H9 (cell line): ENCODE measurements around the gene PCDHB7. TPM values are rescaled to one million over a fixed set of nuclear protein-coding genes. Genes with fewer than 3 reads are reported as not detected.
"Not testable (repeated sequence)": the region's sequence is repeated elsewhere in the genome, so short reads cannot be mapped to it uniquely, and the experiment has no call there.

Experiments used
- DNase-seq: peaks from one replicate; pipeline ENCODE4 v3.0.0-alpha.2; 2017
- H2AFZ ChIP-seq: one replicate; pipeline ENCODE4 v1.6.1; 2013; ENCODE audit warnings: mild to moderate bottlenecking, low read length, control low read depth, moderate library complexity
- H2AK5ac ChIP-seq: 2 replicates; pipeline ENCODE4 v1.6.1; 2013; ENCODE audit warnings: low read length, control low read depth, mixed read lengths; ENCODE audit not compliant: insufficient read length
- H2BK120ac ChIP-seq: one replicate; pipeline ENCODE4 v1.6.1; 2013; ENCODE audit warnings: low read depth, mild to moderate bottlenecking, low read length, control low read depth, inconsistent platforms; ENCODE audit not compliant: poor library complexity, severe bottlenecking
- H2BK12ac ChIP-seq: 2 replicates; pipeline ENCODE4 v1.6.1; 2013; ENCODE audit warnings: low read length, control low read depth, mixed read lengths, low read depth; ENCODE audit not compliant: insufficient read length
- H2BK15ac ChIP-seq: 2 replicates; pipeline ENCODE4 v1.6.1; 2013; ENCODE audit warnings: low read depth, low read length, control low read depth
- H2BK20ac ChIP-seq: one replicate; pipeline ENCODE4 v1.6.1; 2013; ENCODE audit warnings: low read depth, mild to moderate bottlenecking, low read length, control low read depth, inconsistent platforms; ENCODE audit not compliant: poor library complexity, severe bottlenecking
- H2BK5ac ChIP-seq: 2 replicates; pipeline ENCODE4 v1.6.1; 2013; ENCODE audit warnings: low read length, control low read depth, mixed read lengths; ENCODE audit not compliant: insufficient read length
- H3K14ac ChIP-seq: 2 replicates; pipeline ENCODE4 v1.6.1; 2013; ENCODE audit warnings: low read length, control low read depth; ENCODE audit not compliant: insufficient read depth
- H3K18ac ChIP-seq: 2 replicates; pipeline ENCODE4 v1.6.1; 2013; ENCODE audit warnings: low read depth, mild to moderate bottlenecking, mixed read lengths, low read length, control low read depth; ENCODE audit not compliant: insufficient read length
- H3K23ac ChIP-seq: 2 replicates; pipeline ENCODE4 v1.6.1; 2013; ENCODE audit warnings: low read length, control low read depth, mixed read lengths, low read depth; ENCODE audit not compliant: insufficient read length
- H3K23me2 ChIP-seq: 2 replicates; pipeline ENCODE4 v1.6.1; 2013; ENCODE audit warnings: low read depth, mild to moderate bottlenecking, mixed read lengths, low read length, control low read depth; ENCODE audit not compliant: insufficient read length, poor library complexity, severe bottlenecking
- H3K27ac ChIP-seq: 2 replicates; pipeline ENCODE4 v1.5.1; 2013; ENCODE audit warnings: low read length, control low read depth, mixed read lengths, low read depth; ENCODE audit not compliant: insufficient read length
- H3K27me3 ChIP-seq: 2 replicates; pipeline ENCODE4 v1.6.1; 2013; ENCODE audit warnings: low read length, control low read depth, inconsistent platforms; ENCODE audit not compliant: insufficient read depth
- H3K4ac ChIP-seq: 2 replicates; pipeline ENCODE4 v1.6.1; 2013; ENCODE audit warnings: low read depth, mild to moderate bottlenecking, control low read depth, inconsistent platforms, low read length, moderate library complexity
- H3K4me1 ChIP-seq: 2 replicates; pipeline ENCODE4 v1.6.1; 2013; ENCODE audit warnings: low read length, control low read depth, inconsistent platforms; ENCODE audit not compliant: insufficient read depth
- H3K4me2 ChIP-seq: 2 replicates; pipeline ENCODE4 v1.6.1; 2013; ENCODE audit warnings: low read length, control low read depth, mixed read lengths; ENCODE audit not compliant: insufficient read length, insufficient read depth
- H3K56ac ChIP-seq: 2 replicates; pipeline ENCODE4 v1.6.1; 2013; ENCODE audit warnings: low read depth, mild to moderate bottlenecking, mixed read lengths, low read length, control low read depth; ENCODE audit not compliant: insufficient read length
- H3K79me1 ChIP-seq: 2 replicates; pipeline ENCODE4 v1.6.1; 2013; ENCODE audit warnings: low read depth, mild to moderate bottlenecking, moderate library complexity, low read length, control low read depth, inconsistent platforms; ENCODE audit not compliant: insufficient read depth, poor library complexity, severe bottlenecking
- H3K79me2 ChIP-seq: 2 replicates; pipeline ENCODE4 v1.6.1; 2013; ENCODE audit warnings: low read length, control low read depth, inconsistent platforms; ENCODE audit not compliant: insufficient read depth
- H3K9ac ChIP-seq: 2 replicates; pipeline ENCODE4 v1.6.1; 2013; ENCODE audit warnings: low read length, control low read depth, mixed read lengths; ENCODE audit not compliant: insufficient read length; ENCODE audit errors: extremely low read depth
- H3K9me3 ChIP-seq: one replicate; pipeline ENCODE4 v1.6.1; 2013; ENCODE audit warnings: low read depth, low read length, inconsistent platforms; ENCODE audit not compliant: control insufficient read depth
- H3T11ph ChIP-seq: one replicate; pipeline ENCODE4 v1.6.1; 2013; ENCODE audit warnings: mild to moderate bottlenecking, low read length, control low read depth, inconsistent platforms
- H4K20me1 ChIP-seq: one replicate; pipeline ENCODE4 v1.6.1; 2013; ENCODE audit not compliant: control insufficient read depth, insufficient read length, insufficient read depth
- H4K5ac ChIP-seq: 2 replicates; pipeline ENCODE4 v1.6.1; 2013; ENCODE audit warnings: low read depth, mild to moderate bottlenecking, mixed read lengths, low read length, control low read depth; ENCODE audit not compliant: insufficient read length
- H4K8ac ChIP-seq: replicated peaks from 2 replicates; pipeline ENCODE4 v1.6.1; 2013; ENCODE audit warnings: low read length, control low read depth, mixed read lengths, low read depth; ENCODE audit not compliant: insufficient read length
- H4K91ac ChIP-seq: 2 replicates; pipeline ENCODE4 v1.6.1; 2013; ENCODE audit warnings: low read depth, mild to moderate bottlenecking, moderate library complexity, mixed read lengths, low read length, control low read depth; ENCODE audit not compliant: insufficient read length
- H3K27ac Mint-ChIP-seq, 3 experiments: 2 replicates in 2 of 3; 3 replicates in 1 of 3; pipeline ENCODE4 v1.8.0; 2020 to 2021; ENCODE audit warnings: mixed read lengths in 3 of 3, mild to moderate bottlenecking in 1 of 3, moderate library complexity in 1 of 3
- H3K27me3 Mint-ChIP-seq: 2 replicates; pipeline ENCODE4 v1.8.0; 2021; ENCODE audit warnings: low read depth, mild to moderate bottlenecking, moderate library complexity, mixed read lengths
- H3K36me3 Mint-ChIP-seq, 3 experiments: 2 replicates in 2 of 3; 3 replicates in 1 of 3; pipeline ENCODE4 v1.8.0; 2020 to 2021; ENCODE audit warnings: low read depth in 3 of 3, mixed read lengths in 3 of 3; ENCODE audit not compliant: insufficient read depth in 1 of 3
- H3K4me1 Mint-ChIP-seq, 2 experiments: 2 replicates each; pipeline ENCODE4 v1.8.0; 2020; ENCODE audit warnings: mixed read lengths in 2 of 2
- H3K4me3 Mint-ChIP-seq, 2 experiments: 2 replicates in 1 of 2; 3 replicates in 1 of 2; pipeline ENCODE4 v1.8.0; 2020 to 2021; ENCODE audit warnings: mild to moderate bottlenecking in 2 of 2, mixed read lengths in 2 of 2, moderate library complexity in 1 of 2
- H3K9me3 Mint-ChIP-seq, 2 experiments: 2 replicates in 1 of 2; 3 replicates in 1 of 2; pipeline ENCODE4 v1.8.0; 2020; ENCODE audit warnings: mild to moderate bottlenecking in 2 of 2, mixed read lengths in 2 of 2, moderate library complexity in 1 of 2
- WGBS: extraction: QIAGEN DNeasy Blood & Tissue Kit; methylation state at CpG from one replicate; pipeline ENCODE4 v1.1.7; 2013; ENCODE audit warnings: missing lambda C conversion rate, low lambda C conversion rate, mixed read lengths; ENCODE audit not compliant: insufficient read length; ENCODE audit errors: extremely low coverage; 5-methylcytosine and 5-hydroxymethylcytosine counted together
- total RNA-seq: library from RNA; stranded (reverse); gene quantifications from 2 replicates; pipeline ENCODE4 v1.2.1, GENCODE V29; 2021
- TF ChIP-seq, protein P1 (sequence below): fragments of 200-600 bp; sonication (generic); conservative IDR thresholded peaks from 3 replicates; pipeline ENCODE4 v1.8.0; 2021; ENCODE audit warnings: antibody characterized with exemption, mild to moderate bottlenecking

PCDHB7 gene
- total RNA-seq, 1 experiment from 2014 or later = 0.52 TPM

- Mint-ChIP-seq H3K4me3 (peak within 1 kb of the TSS; percentile 73 to 76), H3K4me1 (peaks cover 7 to 13% of the 10 kb centered on the region in 2 experiments), H3K27me3 (peaks cover 2% of the 10 kb centered on the region), H3K27ac (peak within 1 kb of the TSS; percentile 32 to 89 (median 82); a peak in 4 of 7 replicates), H3K9me3 (peaks cover 27 to 28% of the 10 kb centered on the region in 2 experiments), H3K36me3 (peaks cover 10 to 28% (median 15%) of the 10 kb centered on the region in 3 experiments)
- peak within 1 kb of the TSS; percentile 7 for H3K4me2 ChIP-seq
- no peak within 1 kb of the TSS for H3K27ac ChIP-seq
- H3K4me1 ChIP-seq = no peaks in the 10 kb centered on the region
- H2AFZ ChIP-seq = peak within 1 kb of the TSS; percentile 92
- H4K20me1 ChIP-seq = no peaks in the 10 kb centered on the region
- H3K79me2 ChIP-seq = no peaks in the 10 kb centered on the region
- H3K9ac ChIP-seq = no peak within 1 kb of the TSS
- H4K91ac ChIP-seq = no peak within 1 kb of the TSS
- H2BK5ac ChIP-seq = no peak within 1 kb of the TSS
- H2BK15ac ChIP-seq = no peak within 1 kb of the TSS
- no peak within 1 kb of the TSS for H3K14ac ChIP-seq
- H2AK5ac ChIP-seq = no peak within 1 kb of the TSS
- DNase-seq = peak; percentile 84
- no peaks in the 10 kb centered on the region for H3K23me2 ChIP-seq
- no peak within 1 kb of the TSS for H3K56ac ChIP-seq
- H2BK20ac ChIP-seq = no peak within 1 kb of the TSS
- H4K8ac ChIP-seq = no peak within 1 kb of the TSS
- no peak within 1 kb of the TSS for H3K18ac ChIP-seq
- no peak within 1 kb of the TSS for H3K23ac ChIP-seq
- no CpG with 5 or more reads among the region's 13 CpGs for WGBS
- no peaks in the 10 kb centered on the region for H3K79me1 ChIP-seq
- no peak within 1 kb of the TSS for H3T11ph ChIP-seq
- no peak within 1 kb of the TSS for H4K5ac ChIP-seq
- H3K27me3 ChIP-seq = no peaks in the 10 kb centered on the region
- no peak within 1 kb of the TSS for H2BK120ac ChIP-seq
- H2BK12ac ChIP-seq = no peak within 1 kb of the TSS
- no peaks in the 10 kb centered on the region for H3K9me3 ChIP-seq
- TF ChIP-seq, protein P1, sequence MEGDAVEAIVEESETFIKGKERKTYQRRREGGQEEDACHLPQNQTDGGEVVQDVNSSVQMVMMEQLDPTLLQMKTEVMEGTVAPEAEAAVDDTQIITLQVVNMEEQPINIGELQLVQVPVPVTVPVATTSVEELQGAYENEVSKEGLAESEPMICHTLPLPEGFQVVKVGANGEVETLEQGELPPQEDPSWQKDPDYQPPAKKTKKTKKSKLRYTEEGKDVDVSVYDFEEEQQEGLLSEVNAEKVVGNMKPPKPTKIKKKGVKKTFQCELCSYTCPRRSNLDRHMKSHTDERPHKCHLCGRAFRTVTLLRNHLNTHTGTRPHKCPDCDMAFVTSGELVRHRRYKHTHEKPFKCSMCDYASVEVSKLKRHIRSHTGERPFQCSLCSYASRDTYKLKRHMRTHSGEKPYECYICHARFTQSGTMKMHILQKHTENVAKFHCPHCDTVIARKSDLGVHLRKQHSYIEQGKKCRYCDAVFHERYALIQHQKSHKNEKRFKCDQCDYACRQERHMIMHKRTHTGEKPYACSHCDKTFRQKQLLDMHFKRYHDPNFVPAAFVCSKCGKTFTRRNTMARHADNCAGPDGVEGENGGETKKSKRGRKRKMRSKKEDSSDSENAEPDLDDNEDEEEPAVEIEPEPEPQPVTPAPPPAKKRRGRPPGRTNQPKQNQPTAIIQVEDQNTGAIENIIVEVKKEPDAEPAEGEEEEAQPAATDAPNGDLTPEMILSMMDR = peak; percentile 87
- no peak within 1 kb of the TSS for H3K4ac ChIP-seq
These were observed 9.8 kb downstream of the PCDHB7 start, which contains the start of gene PCDHB16 for GRCh38 chr5:141182248-141182647. Gene PCDHB16 (plus strand): TSS chr5:141182387. CDS start chr5:141182560, 173 bp downstream.

GRCh38 chr5:141184117-141184855 is 11.8 kb downstream of the PCDHB7 start:
- not testable (repeated sequence) for H3K23ac ChIP-seq, H4K5ac ChIP-seq, DNase-seq, H3K56ac ChIP-seq, H3K14ac ChIP-seq, H3K27ac Mint-ChIP-seq, H3T11ph ChIP-seq, H3K4me2 ChIP-seq, H2AK5ac ChIP-seq, H4K91ac ChIP-seq, H3K4me1 ChIP-seq, H3K27ac ChIP-seq, H3K9ac ChIP-seq, H3K79me2 ChIP-seq, H2BK15ac ChIP-seq, H2AFZ ChIP-seq, H3K9me3 ChIP-seq, H3K79me1 ChIP-seq, H4K8ac ChIP-seq, H2BK20ac ChIP-seq, H4K20me1 ChIP-seq, H2BK12ac ChIP-seq, H3K23me2 ChIP-seq, H3K27me3 Mint-ChIP-seq, H2BK5ac ChIP-seq, H3K4me3 Mint-ChIP-seq, H3K27me3 ChIP-seq, H3K18ac ChIP-seq, H2BK120ac ChIP-seq, H3K4ac ChIP-seq
- no CpG with 5 or more reads among the region's 69 CpGs for WGBS
- peaks cover 7 to 15% of the 10 kb centered on the region in 2 experiments for H3K4me1 Mint-ChIP-seq
- peaks cover 31 to 33% of the 10 kb centered on the region in 2 experiments for H3K9me3 Mint-ChIP-seq
- H3K36me3 Mint-ChIP-seq = peaks cover 13 to 35% (median 19%) of the 10 kb centered on the region in 3 experiments
